GM23338 (cell line): ENCODE measurements around the gene AQP10.

ENCODE experiments used
- CREB1 ChIP-seq: fragments of 250-450 bp; sonication (Bioruptor Pico); IDR thresholded peaks from 2 replicates; pipeline ENCODE4 v1.5.0; 2020; ENCODE audit warnings: low read depth, mild to moderate bottlenecking, moderate library complexity
- CTCF ChIP-seq, 2 experiments: fragments of 200-600 bp in 1 of 2; sonication (generic) in 1 of 2; conservative IDR thresholded peaks; 2 replicates each; pipeline versions ENCODE4 v1.5.1 to v1.6.1; 2016 to 2017; ENCODE audit warnings: antibody characterized with exemption in 2 of 2, low read depth in 2 of 2, mild to moderate bottlenecking in 2 of 2, moderate library complexity in 1 of 2
- EZH2 ChIP-seq: fragments of 200-600 bp; sonication (generic); IDR thresholded peaks from one replicate; pipeline ENCODE4 v1.8.0; 2017; ENCODE audit warnings: antibody characterized with exemption, mild to moderate bottlenecking, low read depth; ENCODE audit not compliant: unreplicated experiment
- EZH2phosphoT487 ChIP-seq: fragments of 200-600 bp; sonication (generic); IDR thresholded peaks from one replicate; pipeline ENCODE4 v1.8.1; 2018; ENCODE audit warnings: antibody characterized with exemption; ENCODE audit not compliant: unreplicated experiment
- JUNB ChIP-seq: IDR thresholded peaks from one replicate; pipeline ENCODE4 v1.6.1; 2016; ENCODE audit warnings: antibody characterized with exemption; ENCODE audit not compliant: unreplicated experiment
- NANOG ChIP-seq: IDR thresholded peaks from 2 replicates; pipeline ENCODE4 v1.6.1; 2016; ENCODE audit warnings: antibody characterized with exemption, borderline replicate concordance
- POLR2AphosphoS5 ChIP-seq: IDR thresholded peaks from 2 replicates; pipeline ENCODE4 v1.6.1; 2016; ENCODE audit warnings: antibody characterized with exemption, low read depth
- REST ChIP-seq: IDR thresholded peaks from one replicate; pipeline ENCODE4 v1.6.1; 2018; ENCODE audit warnings: antibody characterized with exemption; ENCODE audit not compliant: unreplicated experiment
- STAT1 ChIP-seq: IDR thresholded peaks from one replicate; pipeline ENCODE4 v1.6.1; 2016; ENCODE audit warnings: antibody characterized with exemption; ENCODE audit not compliant: unreplicated experiment
- ZNF114 ChIP-seq: fragments of 250-450 bp; sonication (Bioruptor Pico); IDR thresholded peaks from 2 replicates; pipeline ENCODE4 v1.5.0; 2020; ENCODE audit warnings: mild to moderate bottlenecking, moderate library complexity
- ZNF331 ChIP-seq: fragments of 250-450 bp; sonication (Bioruptor Pico); IDR thresholded peaks from 2 replicates; pipeline ENCODE4 v1.5.0; 2020; ENCODE audit warnings: low read depth, mild to moderate bottlenecking, moderate library complexity
- TF ChIP-seq, protein P1 (sequence below): fragments of 250-450 bp; sonication (Bioruptor Pico); IDR thresholded peaks from 2 replicates; pipeline ENCODE4 v1.5.0; 2020; ENCODE audit warnings: mild to moderate bottlenecking, moderate library complexity
- TF ChIP-seq, protein P2 (sequence below): IDR thresholded peaks from 2 replicates; pipeline ENCODE4 v1.6.1; 2016; ENCODE audit warnings: antibody characterized with exemption

GRCh38 chr1:154353966-154354365 lies 33.1 kb downstream of the AQP10 start:
- TF ChIP-seq, protein P1, sequence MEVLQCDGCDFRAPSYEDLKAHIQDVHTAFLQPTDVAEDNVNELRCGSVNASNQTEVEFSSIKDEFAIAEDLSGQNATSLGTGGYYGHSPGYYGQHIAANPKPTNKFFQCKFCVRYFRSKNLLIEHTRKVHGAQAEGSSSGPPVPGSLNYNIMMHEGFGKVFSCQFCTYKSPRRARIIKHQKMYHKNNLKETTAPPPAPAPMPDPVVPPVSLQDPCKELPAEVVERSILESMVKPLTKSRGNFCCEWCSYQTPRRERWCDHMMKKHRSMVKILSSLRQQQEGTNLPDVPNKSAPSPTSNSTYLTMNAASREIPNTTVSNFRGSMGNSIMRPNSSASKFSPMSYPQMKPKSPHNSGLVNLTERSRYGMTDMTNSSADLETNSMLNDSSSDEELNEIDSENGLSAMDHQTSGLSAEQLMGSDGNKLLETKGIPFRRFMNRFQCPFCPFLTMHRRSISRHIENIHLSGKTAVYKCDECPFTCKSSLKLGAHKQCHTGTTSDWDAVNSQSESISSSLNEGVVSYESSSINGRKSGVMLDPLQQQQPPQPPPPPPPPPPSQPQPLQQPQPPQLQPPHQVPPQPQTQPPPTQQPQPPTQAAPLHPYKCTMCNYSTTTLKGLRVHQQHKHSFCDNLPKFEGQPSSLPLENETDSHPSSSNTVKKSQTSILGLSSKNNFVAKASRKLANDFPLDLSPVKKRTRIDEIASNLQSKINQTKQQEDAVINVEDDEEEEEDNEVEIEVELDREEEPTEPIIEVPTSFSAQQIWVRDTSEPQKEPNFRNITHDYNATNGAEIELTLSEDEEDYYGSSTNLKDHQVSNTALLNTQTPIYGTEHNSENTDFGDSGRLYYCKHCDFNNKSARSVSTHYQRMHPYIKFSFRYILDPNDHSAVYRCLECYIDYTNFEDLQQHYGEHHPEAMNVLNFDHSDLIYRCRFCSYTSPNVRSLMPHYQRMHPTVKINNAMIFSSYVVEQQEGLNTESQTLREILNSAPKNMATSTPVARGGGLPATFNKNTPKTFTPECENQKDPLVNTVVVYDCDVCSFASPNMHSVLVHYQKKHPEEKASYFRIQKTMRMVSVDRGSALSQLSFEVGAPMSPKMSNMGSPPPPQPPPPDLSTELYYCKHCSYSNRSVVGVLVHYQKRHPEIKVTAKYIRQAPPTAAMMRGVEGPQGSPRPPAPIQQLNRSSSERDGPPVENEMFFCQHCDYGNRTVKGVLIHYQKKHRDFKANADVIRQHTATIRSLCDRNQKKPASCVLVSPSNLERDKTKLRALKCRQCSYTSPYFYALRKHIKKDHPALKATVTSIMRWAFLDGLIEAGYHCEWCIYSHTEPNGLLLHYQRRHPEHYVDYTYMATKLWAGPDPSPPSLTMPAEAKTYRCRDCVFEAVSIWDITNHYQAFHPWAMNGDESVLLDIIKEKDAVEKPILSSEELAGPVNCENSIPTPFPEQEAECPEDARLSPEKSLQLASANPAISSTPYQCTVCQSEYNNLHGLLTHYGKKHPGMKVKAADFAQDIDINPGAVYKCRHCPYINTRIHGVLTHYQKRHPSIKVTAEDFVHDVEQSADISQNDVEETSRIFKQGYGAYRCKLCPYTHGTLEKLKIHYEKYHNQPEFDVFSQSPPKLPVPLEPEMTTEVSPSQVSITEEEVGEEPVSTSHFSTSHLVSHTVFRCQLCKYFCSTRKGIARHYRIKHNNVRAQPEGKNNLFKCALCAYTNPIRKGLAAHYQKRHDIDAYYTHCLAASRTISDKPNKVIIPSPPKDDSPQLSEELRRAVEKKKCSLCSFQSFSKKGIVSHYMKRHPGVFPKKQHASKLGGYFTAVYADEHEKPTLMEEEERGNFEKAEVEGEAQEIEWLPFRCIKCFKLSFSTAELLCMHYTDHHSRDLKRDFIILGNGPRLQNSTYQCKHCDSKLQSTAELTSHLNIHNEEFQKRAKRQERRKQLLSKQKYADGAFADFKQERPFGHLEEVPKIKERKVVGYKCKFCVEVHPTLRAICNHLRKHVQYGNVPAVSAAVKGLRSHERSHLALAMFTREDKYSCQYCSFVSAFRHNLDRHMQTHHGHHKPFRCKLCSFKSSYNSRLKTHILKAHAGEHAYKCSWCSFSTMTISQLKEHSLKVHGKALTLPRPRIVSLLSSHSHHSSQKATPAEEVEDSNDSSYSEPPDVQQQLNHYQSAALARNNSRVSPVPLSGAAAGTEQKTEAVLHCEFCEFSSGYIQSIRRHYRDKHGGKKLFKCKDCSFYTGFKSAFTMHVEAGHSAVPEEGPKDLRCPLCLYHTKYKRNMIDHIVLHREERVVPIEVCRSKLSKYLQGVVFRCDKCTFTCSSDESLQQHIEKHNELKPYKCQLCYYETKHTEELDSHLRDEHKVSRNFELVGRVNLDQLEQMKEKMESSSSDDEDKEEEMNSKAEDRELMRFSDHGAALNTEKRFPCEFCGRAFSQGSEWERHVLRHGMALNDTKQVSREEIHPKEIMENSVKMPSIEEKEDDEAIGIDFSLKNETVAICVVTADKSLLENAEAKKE (CRISPR knock-in tag) = no peak
- TF ChIP-seq CTCF (conservative IDR thresholded peaks at IDR 0.05; ENCODE audit: low read depth in 2 of 2) (no peak), EZH2 (no peak), JUNB (no peak), POLR2AphosphoS5 (no peak), EZH2phosphoT487 (no peak), CREB1 (CRISPR knock-in tag) (no peak), ZNF114 (CRISPR knock-in tag) (no peak), REST (no peak), NANOG (no peak), STAT1 (no peak), ZNF331 (CRISPR knock-in tag) (no peak)
- TF ChIP-seq, protein P2, sequence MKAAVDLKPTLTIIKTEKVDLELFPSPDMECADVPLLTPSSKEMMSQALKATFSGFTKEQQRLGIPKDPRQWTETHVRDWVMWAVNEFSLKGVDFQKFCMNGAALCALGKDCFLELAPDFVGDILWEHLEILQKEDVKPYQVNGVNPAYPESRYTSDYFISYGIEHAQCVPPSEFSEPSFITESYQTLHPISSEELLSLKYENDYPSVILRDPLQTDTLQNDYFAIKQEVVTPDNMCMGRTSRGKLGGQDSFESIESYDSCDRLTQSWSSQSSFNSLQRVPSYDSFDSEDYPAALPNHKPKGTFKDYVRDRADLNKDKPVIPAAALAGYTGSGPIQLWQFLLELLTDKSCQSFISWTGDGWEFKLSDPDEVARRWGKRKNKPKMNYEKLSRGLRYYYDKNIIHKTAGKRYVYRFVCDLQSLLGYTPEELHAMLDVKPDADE = no peak
